MM.1S (cell line): Measurements from ENCODE around the gene JUND.

ENCODE experiments used
- CTCF ChIP-seq: fragments of 300-600 bp; sonication (generic); IDR thresholded peaks from 2 replicates; pipeline ENCODE4 v1.5.1; 2016; ENCODE audit warnings: antibody characterized with exemption, low read length, mixed read lengths
- EZH2 ChIP-seq: fragments of 300-600 bp; sonication (generic); optimal IDR thresholded peaks from 2 replicates; pipeline ENCODE3; 2017; ENCODE audit warnings: low read depth, mild to moderate bottlenecking, antibody characterized with exemption, low read length, mixed read lengths

GRCh38 chr19:18310966-18311365 lies 29.5 kb upstream of the JUND start:
- no peak for TF ChIP-seq CTCF
- TF ChIP-seq EZH2: no peak
